A673 (cell line): Measurements from ENCODE around the gene FAM83G. TPM values are rescaled to one million over a fixed set of nuclear protein-coding genes. Genes with fewer than 3 reads are reported as not detected.

ENCODE experiments used
- BruUV-seq: library from RNA; stranded (reverse); fragments of 400-500 nt; replicated peaks from 2 replicates; lab custom pipeline; 2021; lab: Mats Ljungman, UMichigan
- CTCF ChIA-PET: fragments of 300-600 bp; sonication (Branson Sonifier 250); formaldehyde crosslinking; loops from one replicate; lab custom pipeline; 2022; ENCODE audit warnings: antibody characterized with exemption; lab: Charles Lee
- POLR2A ChIA-PET: fragments of 300-600 bp; sonication (Branson Sonifier 250); formaldehyde crosslinking; loops from one replicate; lab custom pipeline; 2022; ENCODE audit warnings: antibody characterized with exemption; ENCODE audit not compliant: low non-redundant PET; lab: Charles Lee
- DNase-seq: peaks from one replicate; pipeline ENCODE4 v3.0.0-alpha.2; 2015; ENCODE audit warnings: low spot score
- H3K27ac ChIP-seq: fragments of 200-600 bp; sonication (generic); 2 replicates; pipeline ENCODE4 v1.5.1; 2016; ENCODE audit warnings: mixed run types, low read depth, mild to moderate bottlenecking, mixed read lengths, antibody characterized with exemption, low read length; ENCODE audit not compliant: poor library complexity, severe bottlenecking
- H3K27me3 ChIP-seq: fragments of 200-600 bp; sonication (generic); replicated peaks from 2 replicates; pipeline ENCODE4 v1.6.1; 2017; ENCODE audit warnings: mixed run types, low read depth, mild to moderate bottlenecking, mixed read lengths, antibody characterized with exemption, low read length; ENCODE audit not compliant: insufficient read depth, poor library complexity
- H3K36me3 ChIP-seq: fragments of 200-600 bp; sonication (generic); 2 replicates; pipeline ENCODE4 v1.6.1; 2016; ENCODE audit warnings: mixed run types, mild to moderate bottlenecking, mixed read lengths, antibody characterized with exemption, low read length; ENCODE audit not compliant: insufficient read depth, poor library complexity, severe bottlenecking
- H3K4me1 ChIP-seq: fragments of 200-600 bp; sonication (generic); 2 replicates; pipeline ENCODE4 v1.6.1; 2017; ENCODE audit warnings: mixed run types, mild to moderate bottlenecking, mixed read lengths, antibody characterized with exemption, low read length; ENCODE audit not compliant: insufficient read depth, poor library complexity, severe bottlenecking
- H3K4me3 ChIP-seq: fragments of 200-600 bp; sonication (generic); 2 replicates; pipeline ENCODE4 v1.5.1; 2016; ENCODE audit warnings: low read depth, mixed run types, mild to moderate bottlenecking, mixed read lengths, low read length; ENCODE audit not compliant: poor library complexity, severe bottlenecking
- H3K9me3 ChIP-seq: fragments of 200-600 bp; sonication (generic); 2 replicates; pipeline ENCODE4 v1.6.1; 2016; ENCODE audit warnings: mixed run types, low read depth, mild to moderate bottlenecking, mixed read lengths, antibody characterized with exemption, low read length; ENCODE audit not compliant: poor library complexity, severe bottlenecking
- EZH2 ChIP-seq: fragments of 200-600 bp; sonication (generic); IDR thresholded peaks from 2 replicates; pipeline ENCODE4 v1.6.1; 2017; ENCODE audit warnings: borderline replicate concordance, low read depth, mild to moderate bottlenecking, mixed read lengths, antibody characterized with exemption, low read length; ENCODE audit not compliant: poor library complexity, severe bottlenecking
- intact Hi-C: fragments of 100-400 bp; cut with micrococcal nuclease; formaldehyde crosslinking; loops from one replicate; pipeline ENCODE4 v1.10.0; 2022; ENCODE audit not compliant: unreplicated experiment
- total RNA-seq: library from RNA; stranded (reverse); gene quantifications from 2 replicates; pipeline ENCODE4 v1.2.3, GENCODE V29; 2021
- TF ChIP-seq, protein P1 (sequence below): fragments of 300-800, 200-600 bp; sonication (generic); conservative IDR thresholded peaks from 2 replicates; pipeline ENCODE4 v1.5.1; 2017; ENCODE audit warnings: low read depth, mild to moderate bottlenecking, antibody characterized with exemption, low read length, moderate library complexity, mixed read lengths

FAM83G gene
- total RNA-seq, 1 experiment from 2014 or later = 12.4 TPM

DNA sequence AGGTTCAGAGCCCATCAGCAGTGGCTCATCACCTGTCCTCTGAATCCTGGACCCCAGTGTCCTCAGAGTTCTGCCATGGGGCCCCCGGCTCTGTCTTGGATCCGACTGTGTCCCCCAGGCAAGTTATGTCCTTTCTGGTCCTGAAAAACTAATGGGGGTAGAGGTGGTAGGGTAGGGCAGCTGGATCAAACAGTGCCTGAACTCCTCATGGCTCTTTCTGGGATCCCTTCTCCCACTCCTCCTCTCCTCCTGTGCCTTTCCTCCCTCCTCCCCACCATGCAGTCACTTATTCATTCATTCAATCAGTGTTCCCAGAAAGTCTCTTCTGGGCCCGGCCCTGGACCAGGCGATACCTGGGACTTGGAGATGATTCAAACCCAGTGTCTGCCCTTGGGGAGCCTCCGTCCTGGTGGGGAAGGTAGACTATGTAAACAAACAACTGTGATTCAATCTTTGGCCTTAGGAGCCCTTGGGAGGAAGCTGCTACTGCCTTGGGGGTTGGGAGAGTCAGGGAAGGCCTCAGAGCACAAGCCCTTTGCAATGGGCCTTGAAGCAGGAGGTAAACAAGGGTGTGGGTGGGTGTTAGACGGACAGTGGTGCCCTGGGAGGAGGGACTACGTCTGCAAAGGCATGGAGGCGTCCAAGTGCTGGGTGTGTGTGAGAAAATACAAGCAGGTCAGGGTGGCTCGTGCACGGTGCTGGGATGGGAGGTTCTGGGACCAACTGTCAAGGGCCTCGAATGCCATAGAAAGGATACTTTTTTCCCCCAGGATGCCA lies 6.4 kb upstream of the FAM83G start:
- Histone ChIP-seq H3K4me3 (no peak overlapping the region), H3K9me3 (no peaks in the 10 kb centered on the region), H3K27ac (no peak overlapping the region), H3K36me3 (no peaks in the 10 kb centered on the region), H3K27me3 (no peaks in the 10 kb centered on the region), H3K4me1 (no peaks in the 10 kb centered on the region)
- ChIA-PET POLR2A (interaction anchor here (0.6 kb wide), 1 partner anchor 8 kb away, joined by 3 read pairs; no protein-coding TSS in a partner anchor), CTCF (no interaction called here)
- intact Hi-C loops = no loop called here
- no peak for DNase-seq
- BruUV-seq = no TSS peak
- TF ChIP-seq EZH2 = no peak
- TF ChIP-seq, protein P1, sequence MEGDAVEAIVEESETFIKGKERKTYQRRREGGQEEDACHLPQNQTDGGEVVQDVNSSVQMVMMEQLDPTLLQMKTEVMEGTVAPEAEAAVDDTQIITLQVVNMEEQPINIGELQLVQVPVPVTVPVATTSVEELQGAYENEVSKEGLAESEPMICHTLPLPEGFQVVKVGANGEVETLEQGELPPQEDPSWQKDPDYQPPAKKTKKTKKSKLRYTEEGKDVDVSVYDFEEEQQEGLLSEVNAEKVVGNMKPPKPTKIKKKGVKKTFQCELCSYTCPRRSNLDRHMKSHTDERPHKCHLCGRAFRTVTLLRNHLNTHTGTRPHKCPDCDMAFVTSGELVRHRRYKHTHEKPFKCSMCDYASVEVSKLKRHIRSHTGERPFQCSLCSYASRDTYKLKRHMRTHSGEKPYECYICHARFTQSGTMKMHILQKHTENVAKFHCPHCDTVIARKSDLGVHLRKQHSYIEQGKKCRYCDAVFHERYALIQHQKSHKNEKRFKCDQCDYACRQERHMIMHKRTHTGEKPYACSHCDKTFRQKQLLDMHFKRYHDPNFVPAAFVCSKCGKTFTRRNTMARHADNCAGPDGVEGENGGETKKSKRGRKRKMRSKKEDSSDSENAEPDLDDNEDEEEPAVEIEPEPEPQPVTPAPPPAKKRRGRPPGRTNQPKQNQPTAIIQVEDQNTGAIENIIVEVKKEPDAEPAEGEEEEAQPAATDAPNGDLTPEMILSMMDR = no peak

DNA sequence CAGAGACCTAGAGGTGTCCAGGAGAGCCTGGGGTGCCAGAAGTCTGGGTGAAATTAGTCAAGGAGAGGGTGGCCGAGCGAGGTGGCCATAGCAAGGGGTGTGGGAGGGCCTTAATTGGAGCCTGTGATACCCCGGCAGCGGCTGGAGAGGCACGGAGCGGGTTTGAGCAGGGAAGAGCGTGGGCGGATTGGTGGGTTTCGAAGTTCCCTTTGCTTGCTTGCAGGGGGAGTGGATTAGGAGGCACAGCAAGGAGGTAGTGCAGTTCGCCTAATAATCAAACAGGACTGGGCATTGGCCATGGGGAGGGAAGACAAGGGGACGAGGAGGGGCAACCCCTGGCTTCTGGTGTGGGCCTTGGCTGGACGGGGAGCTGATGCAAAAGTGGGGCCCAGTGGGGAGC lies 5.4 kb upstream of the FAM83G start:
- DNase-seq = no peak
- ChIA-PET CTCF (no interaction called here), POLR2A (no interaction called here)
- Histone ChIP-seq H3K9me3 (no peaks in the 10 kb centered on the region), H3K4me1 (no peaks in the 10 kb centered on the region), H3K36me3 (no peaks in the 10 kb centered on the region), H3K27me3 (no peaks in the 10 kb centered on the region), H3K27ac (no peak overlapping the region), H3K4me3 (no peak overlapping the region)
- intact Hi-C loops = no loop called here
- TF ChIP-seq, protein P1 = no peak
- TF ChIP-seq EZH2 = no peak
- BruUV-seq = no TSS peak

DNA sequence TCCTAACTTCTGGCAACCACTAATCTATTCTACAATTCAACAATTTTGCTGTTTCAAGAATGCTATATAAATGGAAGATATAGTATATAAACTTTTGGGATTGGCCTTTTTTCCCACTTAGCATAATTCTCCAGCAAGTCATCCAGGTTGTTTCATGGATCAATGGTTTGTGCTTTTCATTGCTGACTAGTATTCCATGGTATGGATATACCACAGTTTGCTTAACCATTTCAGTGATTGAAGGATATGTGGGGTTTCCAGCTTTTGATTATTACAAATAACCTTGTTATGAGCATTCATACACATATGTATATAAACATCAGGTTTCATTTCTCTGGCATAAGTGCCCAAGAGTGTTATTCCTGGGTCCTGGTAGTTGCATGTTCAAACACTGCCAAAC lies 2.1 kb upstream of the FAM83G start:
- Histone ChIP-seq H3K9me3 (no peaks in the 10 kb centered on the region), H3K27ac (no peak overlapping the region), H3K27me3 (no peaks in the 10 kb centered on the region), H3K36me3 (no peaks in the 10 kb centered on the region), H3K4me3 (no peak overlapping the region), H3K4me1 (no peaks in the 10 kb centered on the region)
- CTCF ChIA-PET = no interaction called here
- no peak for DNase-seq
- no peak for TF ChIP-seq EZH2
- POLR2A ChIA-PET = no interaction called here
- BruUV-seq = no TSS peak
- intact Hi-C loops = no loop called here
